CD4-positive, alpha-beta T cell treated with Interleukin-21 for 1 hour (primary cell): ENCODE measurements around the gene C4orf50.

Experiments
- DNase-seq: peaks from one replicate; pipeline ENCODE4 v3.0.0-alpha.2; 2020

The C4orf50 gene

DNA sequence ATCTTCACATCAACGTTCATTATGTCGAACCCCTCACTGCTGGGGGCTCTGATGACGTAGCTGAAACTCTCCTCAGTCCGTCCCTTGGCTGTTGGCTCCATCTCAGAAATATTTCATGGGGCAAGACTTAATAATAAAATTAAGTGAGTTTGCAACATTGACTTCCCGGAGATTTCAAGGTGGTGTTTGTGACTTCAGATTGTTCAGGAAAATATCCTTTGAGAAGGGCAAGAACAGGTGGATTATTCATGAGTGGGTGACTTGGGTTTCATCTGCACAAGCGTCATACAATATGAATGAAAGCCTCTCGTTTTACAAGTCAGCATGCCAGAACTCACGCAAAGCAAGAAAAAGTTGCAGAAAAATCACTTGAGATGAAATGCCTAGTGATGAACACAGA, at the start of gene C4orf50:
Gene C4orf50, minus strand, starts transcription at position 101 of the 400 bp plus-strand sequence.
- no peak for DNase-seq

DNA sequence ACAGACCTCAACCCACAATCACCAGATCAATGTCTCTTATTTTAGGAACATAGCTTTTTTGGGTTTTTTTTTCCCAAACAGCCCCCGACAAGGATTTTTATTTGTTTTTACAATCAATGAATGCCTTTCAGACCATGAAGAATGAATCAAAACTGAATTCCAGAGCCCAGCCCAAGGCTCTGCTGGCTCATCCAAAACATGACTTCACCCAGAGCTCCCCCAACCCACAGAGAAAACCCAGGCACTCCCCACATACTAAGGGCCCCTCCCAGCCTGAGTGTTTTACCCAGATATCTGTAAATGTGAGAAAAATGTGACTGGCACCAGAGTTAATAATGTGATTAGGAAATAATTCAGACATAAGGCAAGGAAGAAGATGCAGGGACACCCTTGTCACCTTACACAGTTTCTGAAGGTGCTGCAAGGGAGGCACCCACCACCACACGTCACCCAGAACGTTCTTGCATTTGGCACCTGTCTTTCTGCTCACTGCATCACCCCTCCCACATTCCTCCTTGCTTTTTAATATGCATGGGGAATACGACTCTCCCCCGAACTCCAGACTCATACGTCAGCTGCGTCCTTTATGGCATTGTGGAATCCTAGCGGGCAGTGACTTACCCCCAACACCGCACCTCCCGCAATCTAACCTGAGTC, 47.8 kb upstream of the C4orf50 start:
- no peak for DNase-seq

DNA sequence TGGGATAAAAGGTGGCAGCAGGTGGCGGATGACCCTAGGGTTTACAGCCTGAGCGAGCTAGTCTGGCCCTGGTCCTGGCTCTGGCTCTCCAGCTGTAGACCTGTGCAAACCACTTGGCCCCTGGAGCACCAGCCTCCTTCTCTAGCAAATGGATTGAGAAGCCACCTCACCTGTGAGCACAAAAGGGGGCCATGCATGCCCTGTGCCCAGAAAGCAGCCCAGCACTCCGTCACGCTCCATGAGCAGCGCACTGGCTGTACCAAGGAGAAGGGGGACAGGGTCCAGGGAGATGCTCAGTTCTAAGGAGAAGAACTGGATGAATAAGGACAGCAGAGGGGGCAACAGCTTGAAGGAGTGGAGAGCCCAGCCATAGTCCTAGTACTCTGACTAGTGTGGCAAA, 46.9 kb upstream of the C4orf50 start:
- no peak for DNase-seq

DNA sequence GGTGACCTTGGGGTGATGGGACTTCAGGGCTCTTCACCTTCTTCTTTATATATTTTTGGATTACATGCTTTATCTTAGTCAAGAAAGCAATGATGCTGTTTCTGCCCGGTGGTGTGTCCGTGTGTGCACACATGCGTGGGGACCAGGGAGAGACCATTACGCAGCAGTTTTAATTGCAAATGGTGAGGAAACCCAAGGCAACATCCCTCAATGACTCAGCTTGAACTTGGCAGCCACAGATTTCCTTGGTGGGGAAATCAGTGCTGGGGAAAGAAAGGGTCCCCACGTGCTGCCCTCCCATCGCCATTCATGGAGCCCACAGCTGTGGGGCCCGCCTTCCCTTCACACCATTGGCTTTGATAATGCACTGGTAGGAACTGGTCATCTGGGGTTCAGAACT, 46.2 kb upstream of the C4orf50 start:
- no peak for DNase-seq

DNA sequence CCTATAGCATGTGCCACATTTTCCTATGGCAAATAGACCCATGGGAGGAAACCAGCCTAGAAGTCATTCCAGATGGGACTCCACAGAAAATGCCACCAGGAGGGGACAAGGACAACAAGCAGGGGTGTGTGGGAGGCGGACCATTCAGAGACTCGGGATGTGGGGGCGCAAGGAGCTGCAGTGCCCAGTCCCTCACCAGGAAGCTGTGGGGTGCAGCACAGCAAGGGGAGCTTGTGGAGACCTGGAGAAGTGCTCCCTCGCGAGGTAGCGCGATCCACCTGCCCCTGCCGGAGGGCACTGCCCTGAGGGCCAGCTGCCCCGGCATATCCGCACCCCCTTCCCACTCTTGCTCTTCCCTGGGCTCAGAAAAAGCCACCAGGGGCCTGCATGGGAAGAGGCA, 45.5 kb upstream of the C4orf50 start:
- DNase-seq = no peak

DNA sequence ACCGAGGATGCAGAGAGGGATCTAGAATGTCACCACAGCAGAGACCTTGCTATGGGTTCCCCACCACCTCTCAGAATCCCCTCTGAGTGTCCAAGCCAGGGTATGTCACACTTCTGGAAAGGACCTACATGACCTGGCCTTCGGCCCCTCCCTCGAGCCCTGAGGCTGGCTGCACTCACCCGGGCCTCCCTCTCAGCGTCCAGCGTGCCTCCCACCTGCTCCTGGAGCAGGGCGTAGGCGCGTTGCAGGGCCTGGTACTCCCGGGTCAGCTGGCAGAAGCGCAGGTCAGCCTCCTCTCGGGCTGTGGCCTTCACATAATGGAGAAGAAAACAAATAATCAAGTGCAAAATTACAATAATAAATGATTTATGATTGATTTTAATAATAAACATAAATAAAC, 43.9 kb upstream of the C4orf50 start:
- no peak for DNase-seq

DNA sequence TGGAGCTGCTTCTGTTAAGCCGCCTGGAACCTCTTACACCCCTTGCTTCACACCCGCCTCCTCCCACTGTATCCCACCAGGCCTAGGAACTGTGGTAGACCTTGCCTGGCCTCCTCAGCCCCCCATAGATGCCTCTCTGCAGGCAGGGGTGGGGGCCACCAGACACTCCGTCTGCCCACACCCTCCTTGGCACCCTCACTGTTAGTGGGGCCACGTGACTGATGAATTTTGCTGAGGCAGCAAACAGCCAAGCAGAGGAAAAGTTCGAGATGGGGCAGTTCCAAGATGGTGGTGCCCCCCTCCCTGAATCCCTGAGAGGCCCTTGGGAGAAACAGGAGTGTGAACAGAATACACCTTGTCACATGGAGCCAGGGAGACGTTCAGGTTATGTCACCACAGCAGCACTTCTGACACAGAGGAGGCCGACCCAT, 41.2 kb upstream of the C4orf50 start:
- no peak for DNase-seq

DNA sequence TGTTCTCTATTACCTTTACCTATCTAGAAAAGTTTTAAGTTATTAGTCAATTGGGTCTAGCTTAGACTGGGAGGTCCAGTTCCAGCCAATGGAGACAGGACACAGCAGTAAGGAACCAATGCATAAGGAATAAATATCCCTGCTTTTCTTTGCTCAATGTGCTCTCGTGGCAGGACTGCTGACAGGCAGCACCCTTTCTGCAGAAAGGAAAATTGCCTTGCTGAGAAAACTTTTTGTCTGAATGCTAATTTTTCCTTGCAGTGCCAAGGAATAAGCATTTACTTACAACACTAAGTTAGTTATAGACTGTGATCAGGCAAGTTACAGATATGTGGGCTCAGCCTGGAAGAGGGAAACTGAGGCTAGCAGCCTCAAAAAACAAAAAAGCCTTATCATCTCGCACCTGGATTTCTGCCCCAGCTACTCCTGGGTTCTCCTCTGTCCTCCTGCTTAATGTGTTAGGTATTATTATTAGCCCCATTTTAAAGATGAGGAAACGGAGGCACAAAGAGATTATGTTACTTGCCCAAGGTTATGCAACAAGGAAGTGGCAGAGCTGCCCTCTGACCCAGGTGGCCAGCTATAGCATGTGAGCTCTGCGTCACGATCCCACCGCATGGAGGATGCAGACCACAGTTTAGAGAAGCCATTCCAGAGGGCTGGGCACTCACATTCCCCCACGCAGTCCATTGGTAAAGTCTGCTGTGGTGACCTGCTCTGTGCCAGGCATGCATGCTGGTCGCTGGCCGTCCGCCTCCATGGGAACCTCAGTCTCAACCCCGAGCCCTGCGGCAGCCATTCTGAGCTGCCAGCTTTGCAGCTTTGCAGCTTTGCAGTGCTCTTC, 40.5 kb upstream of the C4orf50 start:
- DNase-seq = no peak

DNA sequence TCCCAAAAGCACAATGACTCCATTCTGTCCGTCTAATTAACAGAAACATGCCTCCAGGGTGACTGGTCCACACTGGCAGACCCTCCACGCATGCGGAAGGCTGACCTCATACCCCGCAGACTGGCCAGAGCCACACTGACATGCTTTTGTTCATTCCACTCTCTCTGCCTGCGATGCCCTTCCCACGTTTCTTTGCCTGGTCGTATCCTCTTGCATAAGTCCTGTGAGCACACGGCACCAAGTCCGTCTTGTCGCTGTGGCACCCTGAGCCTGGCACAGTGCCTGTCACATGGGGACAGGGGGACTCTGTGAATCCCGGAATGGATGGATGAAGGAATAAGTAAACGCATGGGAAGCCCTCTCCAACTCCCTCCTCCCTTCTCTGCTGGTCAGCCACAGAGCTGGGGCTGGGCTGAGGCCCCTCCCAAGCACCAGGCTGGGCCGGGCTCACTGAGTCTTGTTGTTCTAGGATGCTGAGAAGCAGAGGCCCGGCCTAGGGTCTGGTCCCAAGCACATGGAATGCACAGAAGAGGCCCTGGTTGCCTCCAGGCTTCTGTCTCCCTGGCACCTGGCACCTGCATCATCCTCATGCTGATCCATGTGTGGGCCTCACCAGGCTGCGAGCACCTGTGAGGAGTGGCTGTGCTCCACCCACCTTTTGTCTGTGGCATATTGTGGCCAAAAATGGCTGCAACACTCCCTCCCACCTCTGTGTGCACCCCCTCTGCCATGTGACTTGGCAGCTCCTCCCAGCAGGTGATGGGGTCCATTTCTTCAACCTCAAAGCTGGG, 38.9 kb upstream of the C4orf50 start:
- DNase-seq = no peak

DNA sequence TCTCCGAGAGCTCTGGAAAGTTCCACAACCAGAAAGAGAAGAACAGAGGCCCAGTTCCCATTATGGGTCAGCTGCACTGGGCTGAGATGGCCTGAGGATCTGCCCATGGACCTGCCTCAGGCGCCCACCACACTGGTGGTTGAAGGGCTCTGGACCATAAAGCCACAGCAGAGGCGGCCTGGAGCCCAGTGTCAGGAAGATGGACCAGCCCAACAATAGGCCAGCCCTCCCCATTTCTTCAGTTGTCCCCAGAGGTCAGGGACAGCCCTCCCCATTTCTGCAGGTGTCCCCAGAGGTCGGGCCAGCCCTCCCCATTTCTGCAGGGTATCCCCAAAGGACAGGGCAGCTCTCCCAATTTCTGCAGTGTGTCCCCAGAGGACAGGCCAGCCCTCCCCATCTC, 37.2 kb upstream of the C4orf50 start:
- no peak for DNase-seq

DNA sequence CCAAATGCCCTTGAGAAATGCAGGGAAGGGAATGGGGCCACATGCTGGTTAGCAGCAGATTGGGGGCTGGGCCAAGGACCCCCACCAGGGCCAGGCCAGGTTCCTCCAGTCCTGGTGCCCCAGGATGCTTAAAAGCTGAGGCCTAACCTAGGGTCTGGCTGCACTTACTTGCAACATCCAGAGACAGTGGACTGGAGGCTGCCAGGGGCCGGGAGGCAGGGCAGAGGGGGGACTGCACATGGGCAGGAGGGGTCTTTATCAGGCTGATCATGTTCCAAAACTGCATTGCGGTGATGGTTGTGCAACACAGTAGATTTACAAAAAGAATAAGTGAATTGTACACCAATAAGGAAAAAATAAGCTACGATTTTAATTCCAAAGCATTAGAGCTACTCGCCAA, 36.8 kb upstream of the C4orf50 start:
- DNase-seq = no peak

DNA sequence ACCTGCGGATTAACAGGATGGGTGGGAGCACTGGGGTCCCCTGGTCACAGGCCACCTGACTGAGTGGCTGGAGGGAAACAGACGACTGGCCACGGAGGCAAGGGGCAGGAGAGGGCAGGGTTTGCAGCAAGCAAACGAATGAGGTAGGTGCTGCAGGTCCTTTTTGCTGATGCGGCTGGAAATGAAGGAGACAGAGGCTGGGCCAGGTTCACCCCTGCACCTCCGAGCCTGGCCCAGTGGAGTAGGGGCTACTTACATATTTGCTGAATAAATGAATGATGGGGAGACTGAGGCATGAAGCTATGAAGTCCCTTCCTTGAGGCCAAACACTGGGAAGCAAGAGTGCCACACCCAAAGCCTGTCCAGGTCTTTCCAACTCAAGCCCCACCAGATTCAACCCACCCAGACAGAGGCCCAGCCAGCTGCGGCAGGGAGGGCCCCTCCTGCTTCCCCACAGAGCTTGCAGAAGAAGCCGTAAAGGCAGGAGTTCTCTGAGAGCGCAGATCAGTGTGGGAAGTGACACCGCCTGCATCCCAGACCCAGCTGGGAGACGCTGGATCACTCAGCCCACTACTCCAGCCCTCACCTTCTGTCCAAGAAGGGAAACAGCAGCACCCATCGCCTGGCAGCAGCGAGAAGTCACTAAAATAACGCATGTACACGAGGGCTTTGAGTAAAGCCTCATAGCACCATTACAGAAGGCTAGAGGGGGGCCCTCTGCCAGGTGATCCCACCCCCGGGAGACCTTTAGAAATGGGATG, 36.1 kb upstream of the C4orf50 start:
- no peak for DNase-seq

DNA sequence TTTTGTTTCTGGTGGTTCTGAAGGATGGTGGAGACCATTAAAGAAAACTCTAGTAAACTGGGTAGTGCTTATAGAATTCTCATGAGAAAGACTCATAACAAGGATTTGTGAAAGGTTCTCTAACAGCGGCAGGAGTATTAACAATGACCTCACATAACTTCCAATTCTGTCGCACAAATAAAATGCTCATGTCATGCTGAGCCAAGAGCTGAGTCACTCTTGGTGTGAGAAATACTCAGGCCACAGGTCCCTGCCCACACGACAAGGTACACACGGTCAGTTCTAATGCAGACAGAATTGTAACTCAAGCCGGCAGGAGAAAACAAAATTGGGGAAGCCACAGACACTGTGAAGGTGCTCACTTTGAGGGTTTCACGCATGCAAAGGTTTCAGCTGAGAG, 34.4 kb upstream of the C4orf50 start:
- no peak for DNase-seq

DNA sequence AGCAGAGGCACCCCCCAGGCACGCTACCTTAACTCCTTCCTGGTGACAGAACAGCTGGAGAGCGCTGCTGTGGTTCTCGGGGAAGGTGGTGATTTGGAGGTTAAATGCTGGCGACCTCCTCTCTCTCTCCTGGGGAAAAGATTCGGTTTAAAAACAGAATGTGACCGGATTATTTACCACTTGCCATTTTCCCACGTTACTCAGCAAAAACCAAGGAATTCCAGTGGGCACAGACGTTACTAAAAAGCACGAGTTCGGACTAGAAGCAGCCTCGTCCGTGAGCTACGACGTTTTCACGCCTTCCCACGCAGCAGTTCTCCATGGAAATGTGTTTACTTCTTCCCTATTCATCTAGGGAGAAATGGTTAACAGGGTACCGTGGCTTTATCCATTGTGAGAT, 32.3 kb upstream of the C4orf50 start:
- no peak for DNase-seq

DNA sequence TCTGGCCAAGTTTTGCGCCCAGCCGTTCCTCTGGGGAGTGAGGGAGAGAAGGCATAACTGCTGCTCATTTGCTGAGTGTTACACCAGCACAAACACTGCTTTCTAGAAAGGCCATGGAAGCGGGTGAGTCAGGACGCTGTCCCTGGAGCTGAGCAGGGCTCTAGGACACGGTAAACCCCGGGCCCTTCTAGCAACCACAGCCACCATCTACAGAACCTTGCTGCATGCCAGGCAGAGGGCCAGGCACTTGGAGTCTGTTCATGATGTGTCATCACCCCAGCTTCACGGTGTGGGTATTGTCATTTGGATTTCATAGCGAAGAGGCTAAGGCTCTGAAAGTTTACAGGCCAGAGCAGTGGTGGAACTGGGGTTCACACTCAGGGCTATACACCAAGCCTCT, 31.8 kb upstream of the C4orf50 start:
- no peak for DNase-seq

DNA sequence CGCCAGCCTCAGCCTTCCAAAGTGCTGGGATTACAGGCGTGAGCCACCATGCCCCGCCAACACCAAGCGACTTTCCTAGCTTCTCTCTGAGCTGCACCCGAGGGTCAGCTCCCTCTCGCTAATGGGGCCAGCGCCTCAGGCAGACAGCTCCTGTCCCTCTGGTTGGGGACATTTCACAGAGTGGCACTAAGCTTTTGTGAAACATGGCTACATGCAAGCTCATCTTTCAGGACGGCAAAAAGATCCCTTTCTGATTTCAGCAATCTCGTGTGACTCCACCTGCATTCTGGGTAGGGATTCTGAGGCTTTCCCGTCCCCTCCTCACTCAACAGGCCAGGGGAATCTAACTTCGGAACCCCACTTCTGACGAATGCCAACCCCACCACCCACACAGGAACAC, 31.0 kb upstream of the C4orf50 start:
- DNase-seq = no peak

DNA sequence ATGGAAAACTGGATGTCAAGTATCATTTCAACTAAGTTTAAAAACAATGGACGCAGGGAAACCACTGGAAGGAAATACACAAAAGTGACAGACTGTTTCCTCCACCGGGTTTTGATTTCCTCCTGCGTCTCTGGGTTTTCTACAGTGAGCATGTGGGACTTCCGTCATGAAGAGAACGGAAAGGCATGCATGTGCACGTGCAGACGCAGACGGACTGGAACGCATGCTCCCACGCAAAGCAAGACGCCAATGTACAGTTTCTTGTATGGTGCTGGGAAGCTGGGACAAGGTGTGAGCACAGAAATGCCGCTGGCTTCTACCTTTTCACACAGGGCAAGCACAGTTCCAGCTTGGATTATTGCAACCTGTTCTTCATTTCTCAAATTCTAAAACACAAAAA, 30.3 kb upstream of the C4orf50 start:
- DNase-seq = no peak

DNA sequence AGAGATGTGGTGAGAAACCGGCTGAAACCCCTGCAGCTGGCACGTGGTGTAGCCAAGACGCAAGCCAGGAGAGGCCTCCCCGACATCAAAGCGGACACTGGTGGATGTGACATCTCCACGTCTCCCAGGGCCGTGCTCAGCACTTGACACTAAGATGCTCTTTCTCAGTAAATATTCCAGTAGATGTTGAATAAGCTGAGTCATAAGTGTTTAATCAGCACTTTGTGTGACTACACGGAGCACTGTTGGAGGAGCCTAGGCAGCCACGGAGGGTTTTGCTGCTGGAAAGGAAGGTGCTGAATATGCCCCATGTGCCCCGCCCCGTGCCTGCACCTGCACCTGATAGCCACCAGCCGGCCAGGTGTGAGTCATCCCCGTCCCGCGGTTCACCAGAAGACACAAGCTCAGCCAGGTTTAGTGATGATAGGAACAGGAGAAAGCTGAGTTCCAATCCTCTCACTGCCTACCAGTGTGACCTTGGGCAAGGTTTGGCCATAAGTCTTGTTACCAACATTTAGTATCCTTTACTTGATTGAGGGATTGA, 29.0 kb upstream of the C4orf50 start:
- DNase-seq = no peak

DNA sequence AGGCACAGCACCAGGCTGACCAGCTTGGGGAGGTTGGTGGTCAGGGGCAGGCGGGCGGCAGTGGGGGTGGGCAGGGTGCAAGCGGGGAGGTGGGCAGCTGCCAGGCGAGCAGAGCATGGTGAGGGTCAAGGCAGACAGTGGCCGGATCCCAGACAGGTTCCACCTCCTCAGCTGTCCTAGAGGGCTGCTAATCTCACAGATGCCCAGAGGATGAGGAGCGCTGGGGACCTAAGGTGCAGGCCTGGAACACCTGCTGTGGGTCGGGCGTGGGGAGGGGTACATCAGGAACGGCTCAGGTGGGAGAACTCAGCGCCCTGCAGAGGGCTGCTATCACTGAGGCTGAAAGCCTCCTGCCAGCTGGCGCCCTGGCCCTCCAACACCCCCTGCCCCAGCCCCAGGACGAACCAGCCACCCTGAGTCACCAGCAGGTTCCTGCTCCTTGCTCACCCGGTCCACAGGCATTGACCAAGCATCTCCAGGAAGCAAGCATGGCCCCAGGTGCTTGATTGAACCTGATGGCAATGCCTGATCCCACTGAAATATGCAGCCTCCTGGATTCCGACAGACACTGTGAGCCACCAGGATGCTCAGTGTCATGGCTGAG, 28.4 kb upstream of the C4orf50 start:
- DNase-seq = no peak

DNA sequence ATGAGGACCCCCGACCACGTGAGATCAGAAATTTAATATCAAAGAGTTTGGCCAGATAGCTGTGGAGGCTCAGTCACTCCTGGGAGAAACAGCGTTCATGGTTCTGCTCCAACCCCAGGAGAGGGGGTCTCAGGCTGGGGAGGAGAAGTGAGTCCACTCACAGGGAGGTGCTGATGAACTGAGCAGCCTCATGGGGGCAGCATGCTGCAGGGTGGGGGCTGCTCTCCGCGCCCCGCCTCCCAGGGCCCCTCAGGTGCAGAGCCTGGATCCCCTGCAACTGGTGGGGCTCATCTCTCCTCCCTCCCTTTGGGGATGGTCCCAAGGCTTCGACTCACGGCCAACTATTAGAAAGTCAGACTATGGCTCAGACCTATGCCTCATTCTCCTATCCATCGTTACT, 26.6 kb upstream of the C4orf50 start:
- DNase-seq = no peak

DNA sequence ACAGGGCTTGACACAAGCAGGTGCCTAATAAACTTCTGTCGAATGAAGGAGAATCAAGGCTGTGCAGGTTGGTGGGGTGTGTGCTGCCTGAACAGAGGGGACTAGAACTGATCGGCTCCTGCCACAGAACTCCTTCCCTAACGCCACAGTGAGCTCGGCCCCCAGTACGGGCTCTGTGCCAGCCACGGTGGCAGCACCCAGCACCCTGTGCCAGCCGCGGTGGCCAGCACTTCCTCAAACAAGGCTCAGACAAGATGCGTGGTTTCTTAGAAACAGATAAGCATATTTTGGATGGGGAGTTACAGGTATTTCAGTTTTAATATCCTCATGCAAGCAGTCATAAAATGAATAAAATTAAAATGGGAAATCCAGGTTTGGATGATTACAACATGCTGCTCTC, 26.0 kb upstream of the C4orf50 start:
- DNase-seq = no peak

DNA sequence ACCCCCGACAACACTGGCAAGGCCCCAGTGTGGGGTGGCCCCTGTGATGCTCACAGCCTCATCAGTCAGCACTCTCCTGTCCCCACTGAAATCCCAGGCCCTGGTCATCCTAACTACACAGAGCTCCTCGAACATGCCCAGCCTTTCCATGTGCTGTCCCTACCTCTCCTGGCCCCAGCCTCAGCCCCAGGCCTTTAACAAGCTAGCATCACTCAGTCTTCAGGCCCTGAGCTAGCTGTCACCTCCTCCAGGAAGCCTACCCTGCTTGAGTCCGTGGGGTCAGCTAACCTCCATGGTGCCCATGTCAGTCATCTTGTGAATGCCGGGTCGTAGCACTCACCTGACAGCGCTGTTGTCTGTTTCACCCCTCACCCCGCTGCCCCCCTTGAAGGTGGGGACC, 25.6 kb upstream of the C4orf50 start:
- DNase-seq = no peak
